HepG2 (cell line): ENCODE results near the gene SMYD5. TPM values are rescaled to one million over a fixed set of nuclear protein-coding genes. Genes with fewer than 3 reads are reported as not detected.
A peak's percentile ranks its signal among the peaks of the same experiment; 100 is the strongest.

ENCODE experiments used
- HNRNPK ChIP-seq: fragments of 200-400 bp; formaldehyde crosslinking; IDR thresholded peaks from 2 replicates; pipeline ENCODE4 v1.6.1; 2018; ENCODE audit warnings: low read length, low read depth, moderate library complexity, mild to moderate bottlenecking; ENCODE audit not compliant: poor library complexity, severe bottlenecking
- PAX8 ChIP-seq: sonication (generic); formaldehyde crosslinking; IDR thresholded peaks from 2 replicates; pipeline ENCODE4 v1.8.0; 2022; ENCODE audit warnings: mild to moderate bottlenecking, missing genetic modification reagents, borderline replicate concordance
- RBM39 ChIP-seq: fragments of 200-400 bp; formaldehyde crosslinking; IDR thresholded peaks from one replicate; pipeline ENCODE4 v1.6.1; 2018; ENCODE audit warnings: antibody characterized with exemption, mild to moderate bottlenecking, low read depth, low read length; ENCODE audit not compliant: poor library complexity, severe bottlenecking
- ZNF121 ChIP-seq: sonication (generic); formaldehyde crosslinking; IDR thresholded peaks from 2 replicates; pipeline ENCODE4 v1.5.0; 2020; ENCODE audit warnings: mild to moderate bottlenecking, missing genetic modification reagents
- ZNF549 ChIP-seq: sonication (generic); formaldehyde crosslinking; IDR thresholded peaks from 2 replicates; pipeline ENCODE4 v1.5.0; 2020; ENCODE audit warnings: missing genetic modification reagents
- polyA plus RNA-seq, 8 experiments: library from polyadenylated mRNA; depleted of rRNA in 3 of 8; stranded (reverse) in 7 of 8; unstranded in 1 of 8; fragments of >200 nt; fragmentation: Illumina TruSeq in 4 of 8; extraction: Trizol in 4 of 8; gene quantifications; 2 replicates each; pipeline versions ENCODE4 v1.2.1 to v1.2.3, GENCODE V29; 2011 to 2016; ENCODE audit warnings: low read depth in 4 of 8, missing spikeins in 1 of 8, mixed read lengths in 1 of 8; ENCODE audit not compliant: insufficient read depth in 1 of 8
- total RNA-seq, 5 experiments: library from RNA; depleted of rRNA; stranded (reverse); fragments of >200 nt; fragmentation: Illumina TruSeq; extraction: Trizol; gene quantifications; 2 replicates each; pipeline ENCODE4 v1.2.3, GENCODE V29; 2016; ENCODE audit warnings: low read depth in 1 of 5
- TF ChIP-seq, protein P1 (sequence below): sonication (generic); formaldehyde crosslinking; IDR thresholded peaks from one replicate; pipeline ENCODE4 v1.5.1; 2020; ENCODE audit warnings: mild to moderate bottlenecking, missing genetic modification reagents; ENCODE audit errors: not compliant biosample characterization
- TF ChIP-seq, protein P2 (sequence below): sonication (generic); formaldehyde crosslinking; IDR thresholded peaks from 2 replicates; pipeline ENCODE4 v1.5.0; 2020; ENCODE audit warnings: missing genetic modification reagents
- TF ChIP-seq, protein P3 (sequence below): fragments of 450-650 bp; IDR thresholded peaks from 2 replicates; pipeline ENCODE4 v1.6.1; 2016
- TF ChIP-seq, protein P4 (sequence below): IDR thresholded peaks from 2 replicates; pipeline ENCODE4 v1.6.1; 2012; ENCODE audit warnings: low read length, improper control_type of control experiment
- TF ChIP-seq, protein P5 (sequence below): sonication (generic); formaldehyde crosslinking; IDR thresholded peaks from 2 replicates; pipeline ENCODE4 v1.8.1; 2022; ENCODE audit warnings: low read depth, mild to moderate bottlenecking, missing genetic modification reagents

The SMYD5 gene
- total and polyA plus RNA-seq, 2 of the 13 experiments (the other 11 are each of a cell fraction or from before 2014, with no cell fraction given): 55.8 to 70.4 TPM

DNA sequence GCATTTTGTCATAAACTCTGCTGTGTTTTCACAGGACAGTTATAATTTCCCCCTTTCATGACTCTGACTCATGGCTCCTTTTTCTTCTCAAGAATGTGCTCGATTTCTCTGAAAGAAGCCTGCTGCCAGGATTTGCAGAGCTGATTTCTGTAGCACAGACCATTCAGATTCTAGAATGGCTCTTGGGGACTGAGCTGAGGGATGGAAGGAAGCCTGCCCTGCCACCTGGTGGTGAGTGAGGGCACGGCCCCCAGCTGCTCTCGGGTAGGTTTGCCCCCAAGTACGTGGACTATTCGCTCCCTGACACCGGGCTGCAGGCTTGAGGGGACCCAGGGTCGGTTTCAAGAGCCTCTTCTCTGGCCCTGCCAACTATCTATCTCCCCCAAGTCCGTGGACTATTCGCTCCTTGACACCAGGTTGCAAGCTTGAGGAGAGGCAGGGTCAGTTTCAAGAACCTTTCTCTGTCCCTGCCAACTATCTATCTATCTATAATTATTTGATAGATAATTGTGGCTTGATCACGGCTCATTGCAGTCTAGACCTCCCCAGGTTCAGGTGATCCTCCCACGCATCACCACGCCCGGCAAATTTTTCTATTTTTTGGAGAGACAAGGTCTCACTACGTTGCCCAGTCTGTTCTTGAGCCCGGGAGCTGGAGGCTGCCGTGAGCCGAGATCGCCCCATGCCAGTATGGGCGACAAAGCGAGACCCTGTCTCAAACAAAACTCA, 1.4 kb upstream of the SMYD5 start (continued):
- TF ChIP-seq, protein P1, sequence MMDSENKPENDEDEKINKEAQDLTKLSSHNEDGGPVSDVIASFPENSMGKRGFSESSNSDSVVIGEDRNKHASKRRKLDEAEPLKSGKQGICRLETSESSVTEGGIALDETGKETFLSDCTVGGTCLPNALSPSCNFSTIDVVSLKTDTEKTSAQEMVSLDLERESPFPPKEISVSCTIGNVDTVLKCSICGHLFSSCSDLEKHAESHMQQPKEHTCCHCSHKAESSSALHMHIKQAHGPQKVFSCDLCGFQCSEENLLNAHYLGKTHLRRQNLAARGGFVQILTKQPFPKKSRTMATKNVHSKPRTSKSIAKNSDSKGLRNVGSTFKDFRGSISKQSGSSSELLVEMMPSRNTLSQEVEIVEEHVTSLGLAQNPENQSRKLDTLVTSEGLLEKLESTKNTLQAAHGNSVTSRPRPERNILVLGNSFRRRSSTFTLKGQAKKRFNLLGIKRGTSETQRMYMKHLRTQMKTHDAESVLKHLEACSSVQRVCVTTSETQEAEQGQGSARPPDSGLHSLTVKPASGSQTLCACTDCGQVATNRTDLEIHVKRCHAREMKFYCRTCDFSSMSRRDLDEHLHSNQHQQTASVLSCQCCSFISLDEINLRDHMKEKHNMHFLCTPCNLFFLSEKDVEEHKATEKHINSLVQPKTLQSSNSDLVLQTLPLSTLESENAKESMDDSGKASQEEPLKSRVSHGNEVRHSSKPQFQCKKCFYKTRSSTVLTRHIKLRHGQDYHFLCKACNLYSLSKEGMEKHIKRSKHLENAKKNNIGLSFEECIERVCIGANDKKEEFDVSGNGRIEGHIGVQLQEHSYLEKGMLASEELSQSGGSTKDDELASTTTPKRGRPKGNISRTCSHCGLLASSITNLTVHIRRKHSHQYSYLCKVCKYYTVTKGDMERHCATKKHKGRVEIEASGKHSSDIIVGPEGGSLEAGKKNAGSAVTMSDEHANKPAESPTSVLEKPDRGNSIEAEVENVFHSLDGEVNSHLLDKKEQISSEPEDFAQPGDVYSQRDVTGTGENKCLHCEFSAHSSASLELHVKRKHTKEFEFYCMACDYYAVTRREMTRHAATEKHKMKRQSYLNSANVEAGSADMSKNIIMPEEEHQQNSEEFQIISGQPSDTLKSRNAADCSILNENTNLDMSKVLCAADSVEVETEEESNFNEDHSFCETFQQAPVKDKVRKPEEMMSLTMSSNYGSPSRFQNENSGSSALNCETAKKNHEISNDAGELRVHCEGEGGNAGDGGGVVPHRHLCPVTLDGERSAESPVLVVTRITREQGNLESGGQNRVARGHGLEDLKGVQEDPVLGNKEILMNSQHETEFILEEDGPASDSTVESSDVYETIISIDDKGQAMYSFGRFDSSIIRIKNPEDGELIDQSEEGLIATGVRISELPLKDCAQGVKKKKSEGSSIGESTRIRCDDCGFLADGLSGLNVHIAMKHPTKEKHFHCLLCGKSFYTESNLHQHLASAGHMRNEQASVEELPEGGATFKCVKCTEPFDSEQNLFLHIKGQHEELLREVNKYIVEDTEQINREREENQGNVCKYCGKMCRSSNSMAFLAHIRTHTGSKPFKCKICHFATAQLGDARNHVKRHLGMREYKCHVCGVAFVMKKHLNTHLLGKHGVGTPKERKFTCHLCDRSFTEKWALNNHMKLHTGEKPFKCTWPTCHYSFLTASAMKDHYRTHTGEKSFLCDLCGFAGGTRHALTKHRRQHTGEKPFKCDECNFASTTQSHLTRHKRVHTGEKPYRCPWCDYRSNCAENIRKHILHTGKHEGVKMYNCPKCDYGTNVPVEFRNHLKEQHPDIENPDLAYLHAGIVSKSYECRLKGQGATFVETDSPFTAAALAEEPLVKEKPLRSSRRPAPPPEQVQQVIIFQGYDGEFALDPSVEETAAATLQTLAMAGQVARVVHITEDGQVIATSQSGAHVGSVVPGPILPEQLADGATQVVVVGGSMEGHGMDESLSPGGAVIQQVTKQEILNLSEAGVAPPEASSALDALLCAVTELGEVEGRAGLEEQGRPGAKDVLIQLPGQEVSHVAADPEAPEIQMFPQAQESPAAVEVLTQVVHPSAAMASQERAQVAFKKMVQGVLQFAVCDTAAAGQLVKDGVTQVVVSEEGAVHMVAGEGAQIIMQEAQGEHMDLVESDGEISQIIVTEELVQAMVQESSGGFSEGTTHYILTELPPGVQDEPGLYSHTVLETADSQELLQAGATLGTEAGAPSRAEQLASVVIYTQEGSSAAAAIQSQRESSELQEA (CRISPR knock-in tag): no peak
- TF ChIP-seq, protein P2, sequence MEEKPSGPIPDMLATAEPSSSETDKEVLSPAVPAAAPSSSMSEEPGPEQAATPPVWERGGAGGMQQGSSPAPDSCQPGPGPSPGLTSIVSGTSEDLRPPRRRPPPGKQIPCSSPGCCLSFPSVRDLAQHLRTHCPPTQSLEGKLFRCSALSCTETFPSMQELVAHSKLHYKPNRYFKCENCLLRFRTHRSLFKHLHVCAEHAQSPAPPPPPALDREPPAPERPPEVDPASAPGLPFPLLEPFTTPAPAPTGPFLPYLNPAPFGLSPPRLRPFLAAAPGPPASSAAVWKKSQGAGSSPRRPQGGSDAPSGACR (CRISPR knock-in tag): no peak
- TF ChIP-seq, protein P3, sequence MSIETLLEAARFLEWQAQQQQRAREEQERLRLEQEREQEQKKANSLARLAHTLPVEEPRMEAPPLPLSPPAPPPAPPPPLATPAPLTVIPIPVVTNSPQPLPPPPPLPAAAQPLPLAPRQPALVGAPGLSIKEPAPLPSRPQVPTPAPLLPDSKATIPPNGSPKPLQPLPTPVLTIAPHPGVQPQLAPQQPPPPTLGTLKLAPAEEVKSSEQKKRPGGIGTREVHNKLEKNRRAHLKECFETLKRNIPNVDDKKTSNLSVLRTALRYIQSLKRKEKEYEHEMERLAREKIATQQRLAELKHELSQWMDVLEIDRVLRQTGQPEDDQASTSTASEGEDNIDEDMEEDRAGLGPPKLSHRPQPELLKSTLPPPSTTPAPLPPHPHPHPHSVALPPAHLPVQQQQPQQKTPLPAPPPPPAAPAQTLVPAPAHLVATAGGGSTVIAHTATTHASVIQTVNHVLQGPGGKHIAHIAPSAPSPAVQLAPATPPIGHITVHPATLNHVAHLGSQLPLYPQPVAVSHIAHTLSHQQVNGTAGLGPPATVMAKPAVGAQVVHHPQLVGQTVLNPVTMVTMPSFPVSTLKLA: no peak
- TF ChIP-seq ZNF121 (peak; percentile 98), ZNF549 (CRISPR knock-in tag) (0 out of 2 replicates have a peak, but pooled peaks have one; percentile 22), HNRNPK (no peak), RBM39 (no peak), PAX8 (CRISPR knock-in tag) (no peak)
- TF ChIP-seq, protein P4, sequence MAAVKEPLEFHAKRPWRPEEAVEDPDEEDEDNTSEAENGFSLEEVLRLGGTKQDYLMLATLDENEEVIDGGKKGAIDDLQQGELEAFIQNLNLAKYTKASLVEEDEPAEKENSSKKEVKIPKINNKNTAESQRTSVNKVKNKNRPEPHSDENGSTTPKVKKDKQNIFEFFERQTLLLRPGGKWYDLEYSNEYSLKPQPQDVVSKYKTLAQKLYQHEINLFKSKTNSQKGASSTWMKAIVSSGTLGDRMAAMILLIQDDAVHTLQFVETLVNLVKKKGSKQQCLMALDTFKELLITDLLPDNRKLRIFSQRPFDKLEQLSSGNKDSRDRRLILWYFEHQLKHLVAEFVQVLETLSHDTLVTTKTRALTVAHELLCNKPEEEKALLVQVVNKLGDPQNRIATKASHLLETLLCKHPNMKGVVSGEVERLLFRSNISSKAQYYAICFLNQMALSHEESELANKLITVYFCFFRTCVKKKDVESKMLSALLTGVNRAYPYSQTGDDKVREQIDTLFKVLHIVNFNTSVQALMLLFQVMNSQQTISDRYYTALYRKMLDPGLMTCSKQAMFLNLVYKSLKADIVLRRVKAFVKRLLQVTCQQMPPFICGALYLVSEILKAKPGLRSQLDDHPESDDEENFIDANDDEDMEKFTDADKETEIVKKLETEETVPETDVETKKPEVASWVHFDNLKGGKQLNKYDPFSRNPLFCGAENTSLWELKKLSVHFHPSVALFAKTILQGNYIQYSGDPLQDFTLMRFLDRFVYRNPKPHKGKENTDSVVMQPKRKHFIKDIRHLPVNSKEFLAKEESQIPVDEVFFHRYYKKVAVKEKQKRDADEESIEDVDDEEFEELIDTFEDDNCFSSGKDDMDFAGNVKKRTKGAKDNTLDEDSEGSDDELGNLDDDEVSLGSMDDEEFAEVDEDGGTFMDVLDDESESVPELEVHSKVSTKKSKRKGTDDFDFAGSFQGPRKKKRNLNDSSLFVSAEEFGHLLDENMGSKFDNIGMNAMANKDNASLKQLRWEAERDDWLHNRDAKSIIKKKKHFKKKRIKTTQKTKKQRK: no peak
- TF ChIP-seq, protein P5, sequence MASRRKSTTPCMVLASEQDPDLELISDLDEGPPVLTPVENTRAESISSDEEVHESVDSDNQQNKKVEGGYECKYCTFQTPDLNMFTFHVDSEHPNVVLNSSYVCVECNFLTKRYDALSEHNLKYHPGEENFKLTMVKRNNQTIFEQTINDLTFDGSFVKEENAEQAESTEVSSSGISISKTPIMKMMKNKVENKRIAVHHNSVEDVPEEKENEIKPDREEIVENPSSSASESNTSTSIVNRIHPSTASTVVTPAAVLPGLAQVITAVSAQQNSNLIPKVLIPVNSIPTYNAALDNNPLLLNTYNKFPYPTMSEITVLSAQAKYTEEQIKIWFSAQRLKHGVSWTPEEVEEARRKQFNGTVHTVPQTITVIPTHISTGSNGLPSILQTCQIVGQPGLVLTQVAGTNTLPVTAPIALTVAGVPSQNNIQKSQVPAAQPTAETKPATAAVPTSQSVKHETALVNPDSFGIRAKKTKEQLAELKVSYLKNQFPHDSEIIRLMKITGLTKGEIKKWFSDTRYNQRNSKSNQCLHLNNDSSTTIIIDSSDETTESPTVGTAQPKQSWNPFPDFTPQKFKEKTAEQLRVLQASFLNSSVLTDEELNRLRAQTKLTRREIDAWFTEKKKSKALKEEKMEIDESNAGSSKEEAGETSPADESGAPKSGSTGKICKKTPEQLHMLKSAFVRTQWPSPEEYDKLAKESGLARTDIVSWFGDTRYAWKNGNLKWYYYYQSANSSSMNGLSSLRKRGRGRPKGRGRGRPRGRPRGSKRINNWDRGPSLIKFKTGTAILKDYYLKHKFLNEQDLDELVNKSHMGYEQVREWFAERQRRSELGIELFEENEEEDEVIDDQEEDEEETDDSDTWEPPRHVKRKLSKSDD (CRISPR knock-in tag): peak; percentile 45; the same call in 1 of the 2 replicates
